ENCODE measurements around the gene SPTLC1. TPM values are rescaled to one million over a fixed set of nuclear protein-coding genes. Genes with fewer than 3 reads are reported as not detected.
A peak's percentile ranks its signal among the peaks of the same experiment; 100 is the strongest.
"Not testable (repeated sequence)": the region's sequence is repeated elsewhere in the genome, so short reads cannot be mapped to it uniquely, and the experiment has no call there.

The SPTLC1 gene
- polyA plus RNA-seq, 4 donors: 90.7 to 114 (median 105) TPM

- no peak for DNase-seq (ENCODE audit: low read depth in 4 of 4, low spot score in 3 of 4)
These were observed 78.5 kb downstream of the SPTLC1 start for GRCh38 chr9:92036756-92037155.

- no peak for DNase-seq (ENCODE audit: low read depth in 4 of 4, low spot score in 3 of 4)
These were observed 78.8 kb downstream of the SPTLC1 start for GRCh38 chr9:92036411-92036746.

GRCh38 chr9:92035687-92036410 is 79.4 kb downstream of the SPTLC1 start:
- DNase-seq (ENCODE audit: low read depth in 4 of 4, low spot score in 3 of 4): peak in 1 of 4 donors; percentile 38

GRCh38 chr9:92035146-92035545 is 80.1 kb downstream of the SPTLC1 start:
- DNase-seq (ENCODE audit: low read depth in 4 of 4, low spot score in 3 of 4): no peak

GRCh38 chr9:92033991-92034390 is 81.2 kb downstream of the SPTLC1 start:
- DNase-seq (ENCODE audit: low read depth in 4 of 4, low spot score in 3 of 4): no peak

GRCh38 chr9:92033307-92033706 is 81.9 kb downstream of the SPTLC1 start:
- DNase-seq (ENCODE audit: low read depth in 4 of 4, low spot score in 3 of 4): no peak

GRCh38 chr9:92032891-92033290 is 82.3 kb downstream of the SPTLC1 start:
- no peak for DNase-seq (ENCODE audit: low read depth in 4 of 4, low spot score in 3 of 4)

GRCh38 chr9:92030367-92030766 is 84.8 kb downstream of the SPTLC1 start:
- no peak for DNase-seq (ENCODE audit: low read depth in 4 of 4, low spot score in 3 of 4)

GRCh38 chr9:92029553-92029952 is 85.7 kb downstream of the SPTLC1 start:
- no peak for DNase-seq (ENCODE audit: low read depth in 4 of 4, low spot score in 3 of 4)

- no peak for DNase-seq (ENCODE audit: low read depth in 4 of 4, low spot score in 3 of 4)
These were observed 88.8 kb downstream of the SPTLC1 start for GRCh38 chr9:92026206-92027002.

- DNase-seq (ENCODE audit: low read depth in 4 of 4, low spot score in 3 of 4): not testable (repeated sequence)
These were observed 93.2 kb downstream of the SPTLC1 start for GRCh38 chr9:92021785-92022541.

- DNase-seq (ENCODE audit: low read depth in 4 of 4, low spot score in 3 of 4): no peak
These were observed 95.6 kb downstream of the SPTLC1 start for GRCh38 chr9:92019658-92020057.

- DNase-seq (ENCODE audit: low read depth in 4 of 4, low spot score in 3 of 4): no peak
These were observed 104.3 kb downstream of the SPTLC1 start for GRCh38 chr9:92010705-92011536.

- DNase-seq (ENCODE audit: low read depth in 4 of 4, low spot score in 3 of 4): not testable (repeated sequence)
These were observed 105.0 kb downstream of the SPTLC1 start for GRCh38 chr9:92010253-92010652.

GRCh38 chr9:92008041-92008440 is 107.2 kb downstream of the SPTLC1 start:
- no peak for DNase-seq (ENCODE audit: low read depth in 4 of 4, low spot score in 3 of 4)

GRCh38 chr9:92004045-92004392 is 111.2 kb downstream of the SPTLC1 start:
- DNase-seq (ENCODE audit: low read depth in 4 of 4, low spot score in 3 of 4): no peak

GRCh38 chr9:92003308-92004044 is 111.7 kb downstream of the SPTLC1 start:
- DNase-seq (ENCODE audit: low read depth in 4 of 4, low spot score in 3 of 4): no peak

GRCh38 chr9:92001948-92002347 is 113.3 kb downstream of the SPTLC1 start:
- DNase-seq (ENCODE audit: low read depth in 4 of 4, low spot score in 3 of 4): not testable (repeated sequence)

GRCh38 chr9:92001244-92001643 is 114.0 kb downstream of the SPTLC1 start:
- no peak for DNase-seq (ENCODE audit: low read depth in 4 of 4, low spot score in 3 of 4)

Data from right renal pelvis (tissue), 4 donors.